ENCODE measurements around the gene CCDC158. TPM values are rescaled to one million over a fixed set of nuclear protein-coding genes. Genes with fewer than 3 reads are reported as not detected.

Gene CCDC158
- polyA plus RNA-seq, 3 donors: not detected

GRCh38 chr4:76453232-76453631, 32.3 kb upstream of the CCDC158 start:
- no peak for DNase-seq
- Mint-ChIP-seq H3K4me3 (no peak overlapping the region), H3K27ac (no peak overlapping the region), H3K4me1 (no peaks in the 10 kb centered on the region), H3K9me3 (no peaks in the 10 kb centered on the region), H3K36me3 (no peaks in the 10 kb centered on the region), H3K27me3 (ENCODE audit: low read depth in 3 of 3) (peaks cover 0 to 3% (median 2%) of the 10 kb centered on the region in 3 donors)
- Histone ChIP-seq H3K36me3 (replicated peaks in 1 of 2; ENCODE audit: control insufficient read depth in 1 of 2, insufficient read depth in 2 of 2, low read length in 2 of 2) (no peaks in the 10 kb centered on the region), H3K27ac (ENCODE audit: low read depth in 1 of 2, low read length in 2 of 2) (no peak overlapping the region), H3K4me3 (replicated peaks in 1 of 3; ENCODE audit: low read depth in 2 of 3, low read length in 3 of 3) (no peak overlapping the region), H3K4me1 (ENCODE audit: control insufficient read depth in 1 of 2, insufficient read depth in 2 of 2, low read length in 2 of 2) (no peaks in the 10 kb centered on the region), H3K27me3 (ENCODE audit: control insufficient read depth in 2 of 2, insufficient read depth in 2 of 2, low read length in 2 of 2) (no peaks in the 10 kb centered on the region), H4K20me1 (ENCODE audit: insufficient read depth, low read length) (no peaks in the 10 kb centered on the region), H3K4me2 (replicated peaks; ENCODE audit: extremely low read depth, low read length, poor library complexity, severe bottlenecking) (no peak overlapping the region), H3K9ac (ENCODE audit: insufficient read depth, low read length, poor library complexity, severe bottlenecking) (no peak overlapping the region), H2AFZ (ENCODE audit: insufficient read depth, low read depth, low read length, poor library complexity, severe bottlenecking) (no peak overlapping the region), H3K79me2 (ENCODE audit: insufficient read depth, low read length) (no peaks in the 10 kb centered on the region), H3K9me3 (replicated peaks in 1 of 2; ENCODE audit: control insufficient read depth in 1 of 2, insufficient read depth in 1 of 2, low read length in 2 of 2) (no peaks in the 10 kb centered on the region)
- intact Hi-C loops (cut with micrococcal nuclease): no loop called here
- WGBS (ENCODE audit: insufficient coverage): no CpG with 5 or more reads among the region's 2 CpGs
- TF ChIP-seq CTCF (IDR thresholded peaks at IDR 0.05): no peak

- Histone ChIP-seq H3K27ac (ENCODE audit: low read depth in 1 of 2, low read length in 2 of 2) (no peak overlapping the region), H3K4me3 (replicated peaks in 1 of 3; ENCODE audit: low read depth in 2 of 3, low read length in 3 of 3) (no peak overlapping the region), H3K27me3 (ENCODE audit: control insufficient read depth in 2 of 2, insufficient read depth in 2 of 2, low read length in 2 of 2) (no peaks in the 10 kb centered on the region), H3K79me2 (ENCODE audit: insufficient read depth, low read length) (no peaks in the 10 kb centered on the region), H3K4me1 (ENCODE audit: control insufficient read depth in 1 of 2, insufficient read depth in 2 of 2, low read length in 2 of 2) (no peaks in the 10 kb centered on the region), H4K20me1 (ENCODE audit: insufficient read depth, low read length) (no peaks in the 10 kb centered on the region), H3K9me3 (replicated peaks in 1 of 2; ENCODE audit: control insufficient read depth in 1 of 2, insufficient read depth in 1 of 2, low read length in 2 of 2) (no peaks in the 10 kb centered on the region), H3K9ac (ENCODE audit: insufficient read depth, low read length, poor library complexity, severe bottlenecking) (no peak overlapping the region), H2AFZ (ENCODE audit: insufficient read depth, low read depth, low read length, poor library complexity, severe bottlenecking) (no peak overlapping the region), H3K36me3 (replicated peaks in 1 of 2; ENCODE audit: control insufficient read depth in 1 of 2, insufficient read depth in 2 of 2, low read length in 2 of 2) (no peaks in the 10 kb centered on the region), H3K4me2 (replicated peaks; ENCODE audit: extremely low read depth, low read length, poor library complexity, severe bottlenecking) (no peak overlapping the region)
- Mint-ChIP-seq H3K27ac (no peak overlapping the region), H3K9me3 (no peaks in the 10 kb centered on the region), H3K4me1 (no peaks in the 10 kb centered on the region), H3K27me3 (ENCODE audit: low read depth in 3 of 3) (peaks cover 0 to 3% (median 2%) of the 10 kb centered on the region in 3 donors), H3K36me3 (no peaks in the 10 kb centered on the region), H3K4me3 (no peak overlapping the region)
- TF ChIP-seq CTCF (IDR thresholded peaks at IDR 0.05): no peak
- DNase-seq: no peak
- intact Hi-C loops (cut with micrococcal nuclease): no loop called here
- no CpG with 5 or more reads among the region's 2 CpGs for WGBS (ENCODE audit: insufficient coverage)
These were observed 28.9 kb upstream of the CCDC158 start for GRCh38 chr4:76449833-76450232.
